Neural cell (in vitro differentiated cells): ENCODE measurements around the gene WDR82. TPM values are rescaled to one million over a fixed set of nuclear protein-coding genes. Genes with fewer than 3 reads are reported as not detected.

Source experiments
- H2AFZ ChIP-seq: fragments of 200-600, 300-800 bp; sonication (generic), shearing (Covaris generic); 2 replicates; pipeline ENCODE4 v1.6.0; 2014; ENCODE audit warnings: low read depth, mild to moderate bottlenecking, antibody characterized with exemption, low read length, moderate library complexity
- H3F3A ChIP-seq: fragments of 200-600 bp; shearing (Covaris generic); 2 replicates; pipeline ENCODE4 v1.6.1; 2016; ENCODE audit warnings: mild to moderate bottlenecking, moderate library complexity, mixed read lengths, antibody characterized with exemption, low read length; ENCODE audit not compliant: insufficient read depth, poor library complexity, severe bottlenecking
- H3K27ac ChIP-seq: fragments of 200-600, 300-800 bp; sonication (generic), shearing (Covaris generic); 2 replicates; pipeline ENCODE4 v1.5.1; 2014; ENCODE audit warnings: mild to moderate bottlenecking, low read length, moderate library complexity
- H3K27me3 ChIP-seq: fragments of 300-800, 200-600 bp; sonication (generic), shearing (Covaris generic); 2 replicates; pipeline ENCODE4 v1.6.0; 2014; ENCODE audit warnings: mild to moderate bottlenecking, low read depth, low read length, moderate library complexity; ENCODE audit not compliant: insufficient read depth
- H3K36me3 ChIP-seq: fragments of 300-800, 200-600 bp; sonication (generic), shearing (Covaris generic); 2 replicates; pipeline ENCODE4 v1.5.1; 2014; ENCODE audit warnings: mild to moderate bottlenecking, antibody characterized with exemption, low read length, moderate library complexity; ENCODE audit not compliant: insufficient read depth
- H3K4me2 ChIP-seq: fragments of 300-800, 200-600 bp; sonication (generic), shearing (Covaris generic); 2 replicates; pipeline ENCODE4 v1.6.0; 2014; ENCODE audit warnings: mild to moderate bottlenecking, low read length
- H3K4me3 ChIP-seq: fragments of 300-800, 200-600 bp; sonication (generic), shearing (Covaris generic); 2 replicates; pipeline ENCODE4 v1.5.1; 2014; ENCODE audit warnings: mild to moderate bottlenecking, low read length, moderate library complexity
- H3K79me2 ChIP-seq: fragments of 200-600 bp; shearing (Covaris generic); replicated peaks from 2 replicates; pipeline ENCODE4 v1.6.0; 2014; ENCODE audit warnings: mild to moderate bottlenecking, low read length, moderate library complexity; ENCODE audit not compliant: insufficient read depth
- H3K9ac ChIP-seq: fragments of 300-800, 200-600 bp; sonication (generic), shearing (Covaris generic); 2 replicates; pipeline ENCODE4 v1.6.1; 2016; ENCODE audit warnings: mild to moderate bottlenecking, low read length, mixed read lengths
- H3K9me2 ChIP-seq: fragments of 200-600 bp; shearing (Covaris generic); 2 replicates; pipeline ENCODE4 v1.6.1; 2016; ENCODE audit warnings: mild to moderate bottlenecking, low read length, mixed read lengths; ENCODE audit not compliant: insufficient read depth
- H3K9me3 ChIP-seq: fragments of 200-600, 300-800 bp; sonication (generic), shearing (Covaris generic); 2 replicates; pipeline ENCODE4 v1.6.1; 2016; ENCODE audit warnings: mild to moderate bottlenecking, mixed run types, low read length, moderate library complexity, mixed read lengths
- H4K20me1 ChIP-seq: fragments of 200-600 bp; shearing (Covaris generic); 2 replicates; pipeline ENCODE4 v1.6.1; 2016; ENCODE audit warnings: mild to moderate bottlenecking, mixed run types; ENCODE audit not compliant: insufficient read depth
- EP300 ChIP-seq: fragments of 450-650 bp; conservative IDR thresholded peaks from 2 replicates; pipeline ENCODE4 v1.6.1; 2014; ENCODE audit warnings: antibody characterized with exemption, mild to moderate bottlenecking, moderate library complexity; ENCODE audit not compliant: poor library complexity, severe bottlenecking
- EZH2 ChIP-seq: fragments of 200-600, 300-800 bp; shearing (Covaris generic), sonication (generic); IDR thresholded peaks from 2 replicates; pipeline ENCODE4 v1.6.1; 2014; ENCODE audit warnings: antibody characterized with exemption, low read length, borderline replicate concordance, mild to moderate bottlenecking; ENCODE audit not compliant: insufficient read depth, poor library complexity, severe bottlenecking
- MXI1 ChIP-seq: fragments of 450-650 bp; conservative IDR thresholded peaks from 2 replicates; pipeline ENCODE4 v1.6.1; 2014; ENCODE audit warnings: antibody characterized with exemption, mild to moderate bottlenecking; ENCODE audit not compliant: poor library complexity, severe bottlenecking
- POLR2AphosphoS5 ChIP-seq: IDR thresholded peaks from 2 replicates; pipeline ENCODE4 v1.6.1; 2012
- RAD21 ChIP-seq: fragments of 450-650 bp; conservative IDR thresholded peaks from 2 replicates; pipeline ENCODE4 v1.6.1; 2014; ENCODE audit warnings: antibody characterized with exemption, mild to moderate bottlenecking, moderate library complexity
- SMC3 ChIP-seq: fragments of 450-650 bp; conservative IDR thresholded peaks from 2 replicates; pipeline ENCODE4 v1.6.1; 2014; ENCODE audit warnings: antibody characterized with exemption, mild to moderate bottlenecking, moderate library complexity; ENCODE audit not compliant: poor library complexity
- TAF1 ChIP-seq: IDR thresholded peaks from 2 replicates; pipeline ENCODE4 v1.6.1; 2012; ENCODE audit warnings: low read depth
- polyA plus RNA-seq: library from polyadenylated mRNA; depleted of rRNA; stranded (reverse); fragments of >200 nt; gene quantifications from 2 replicates; pipeline ENCODE4 v1.2.3, GENCODE V29; 2014
- TF ChIP-seq, protein P1 (sequence below): fragments of 450-650 bp; IDR thresholded peaks from 2 replicates; pipeline ENCODE4 v1.5.1; 2014; ENCODE audit warnings: antibody characterized with exemption, mild to moderate bottlenecking, moderate library complexity; ENCODE audit not compliant: poor library complexity, severe bottlenecking
- TF ChIP-seq, protein P2 (sequence below): IDR thresholded peaks from 2 replicates; pipeline ENCODE4 v1.6.1; 2012; ENCODE audit warnings: borderline replicate concordance

WDR82 gene
- polyA plus RNA-seq, 1 donor from 2014 or later = 163 TPM

DNA sequence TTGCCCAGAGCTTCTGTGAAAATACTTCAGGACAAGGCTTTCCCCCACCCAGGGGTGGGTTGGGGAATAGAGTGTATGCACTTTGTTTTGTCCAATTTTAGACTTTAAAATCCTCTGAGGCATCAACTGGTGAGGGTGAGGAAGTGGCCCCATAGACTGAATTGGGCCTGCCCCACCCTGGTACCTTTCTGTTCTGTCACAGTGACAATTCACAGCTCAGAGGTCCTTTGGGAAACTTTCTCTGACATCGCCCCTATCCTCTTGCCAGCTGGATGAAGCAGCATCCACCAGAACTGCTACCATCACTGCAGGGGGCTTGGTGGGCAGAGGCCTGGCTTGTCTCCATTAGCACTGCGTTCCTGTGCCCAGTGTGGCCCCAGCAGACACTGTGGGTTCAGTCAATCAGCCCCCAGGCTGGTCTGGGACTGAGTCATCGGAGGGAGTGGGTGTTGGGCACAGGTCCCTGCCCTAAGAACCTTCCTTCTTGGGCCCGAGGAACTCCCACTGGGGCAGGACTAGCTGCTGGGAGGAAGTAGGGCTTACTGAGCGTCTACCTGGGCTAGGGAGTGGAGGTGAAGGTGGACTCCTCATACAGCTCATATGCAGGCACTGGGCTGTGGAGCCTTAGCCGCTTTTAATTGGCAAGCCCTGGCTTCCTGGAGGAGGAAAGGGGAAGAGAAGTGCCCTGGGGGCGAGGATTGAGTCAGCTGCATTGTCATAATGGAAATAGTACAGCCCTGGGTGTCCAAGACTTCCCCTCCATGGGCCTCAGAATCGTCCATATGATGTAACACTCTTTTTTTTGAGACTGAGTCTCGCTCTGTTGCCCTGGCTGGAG is 34.4 kb downstream of the WDR82 start:
- no peak overlapping the region for H2AFZ ChIP-seq
- H3K27me3 ChIP-seq = peaks cover 35% of the 10 kb centered on the region
- H4K20me1 ChIP-seq = no peaks in the 10 kb centered on the region
- no peaks in the 10 kb centered on the region for H3K79me2 ChIP-seq
- TF ChIP-seq TAF1 = no peak
- TF ChIP-seq POLR2AphosphoS5 = no peak
- TF ChIP-seq, protein P1, sequence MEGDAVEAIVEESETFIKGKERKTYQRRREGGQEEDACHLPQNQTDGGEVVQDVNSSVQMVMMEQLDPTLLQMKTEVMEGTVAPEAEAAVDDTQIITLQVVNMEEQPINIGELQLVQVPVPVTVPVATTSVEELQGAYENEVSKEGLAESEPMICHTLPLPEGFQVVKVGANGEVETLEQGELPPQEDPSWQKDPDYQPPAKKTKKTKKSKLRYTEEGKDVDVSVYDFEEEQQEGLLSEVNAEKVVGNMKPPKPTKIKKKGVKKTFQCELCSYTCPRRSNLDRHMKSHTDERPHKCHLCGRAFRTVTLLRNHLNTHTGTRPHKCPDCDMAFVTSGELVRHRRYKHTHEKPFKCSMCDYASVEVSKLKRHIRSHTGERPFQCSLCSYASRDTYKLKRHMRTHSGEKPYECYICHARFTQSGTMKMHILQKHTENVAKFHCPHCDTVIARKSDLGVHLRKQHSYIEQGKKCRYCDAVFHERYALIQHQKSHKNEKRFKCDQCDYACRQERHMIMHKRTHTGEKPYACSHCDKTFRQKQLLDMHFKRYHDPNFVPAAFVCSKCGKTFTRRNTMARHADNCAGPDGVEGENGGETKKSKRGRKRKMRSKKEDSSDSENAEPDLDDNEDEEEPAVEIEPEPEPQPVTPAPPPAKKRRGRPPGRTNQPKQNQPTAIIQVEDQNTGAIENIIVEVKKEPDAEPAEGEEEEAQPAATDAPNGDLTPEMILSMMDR = no peak
- TF ChIP-seq, protein P2, sequence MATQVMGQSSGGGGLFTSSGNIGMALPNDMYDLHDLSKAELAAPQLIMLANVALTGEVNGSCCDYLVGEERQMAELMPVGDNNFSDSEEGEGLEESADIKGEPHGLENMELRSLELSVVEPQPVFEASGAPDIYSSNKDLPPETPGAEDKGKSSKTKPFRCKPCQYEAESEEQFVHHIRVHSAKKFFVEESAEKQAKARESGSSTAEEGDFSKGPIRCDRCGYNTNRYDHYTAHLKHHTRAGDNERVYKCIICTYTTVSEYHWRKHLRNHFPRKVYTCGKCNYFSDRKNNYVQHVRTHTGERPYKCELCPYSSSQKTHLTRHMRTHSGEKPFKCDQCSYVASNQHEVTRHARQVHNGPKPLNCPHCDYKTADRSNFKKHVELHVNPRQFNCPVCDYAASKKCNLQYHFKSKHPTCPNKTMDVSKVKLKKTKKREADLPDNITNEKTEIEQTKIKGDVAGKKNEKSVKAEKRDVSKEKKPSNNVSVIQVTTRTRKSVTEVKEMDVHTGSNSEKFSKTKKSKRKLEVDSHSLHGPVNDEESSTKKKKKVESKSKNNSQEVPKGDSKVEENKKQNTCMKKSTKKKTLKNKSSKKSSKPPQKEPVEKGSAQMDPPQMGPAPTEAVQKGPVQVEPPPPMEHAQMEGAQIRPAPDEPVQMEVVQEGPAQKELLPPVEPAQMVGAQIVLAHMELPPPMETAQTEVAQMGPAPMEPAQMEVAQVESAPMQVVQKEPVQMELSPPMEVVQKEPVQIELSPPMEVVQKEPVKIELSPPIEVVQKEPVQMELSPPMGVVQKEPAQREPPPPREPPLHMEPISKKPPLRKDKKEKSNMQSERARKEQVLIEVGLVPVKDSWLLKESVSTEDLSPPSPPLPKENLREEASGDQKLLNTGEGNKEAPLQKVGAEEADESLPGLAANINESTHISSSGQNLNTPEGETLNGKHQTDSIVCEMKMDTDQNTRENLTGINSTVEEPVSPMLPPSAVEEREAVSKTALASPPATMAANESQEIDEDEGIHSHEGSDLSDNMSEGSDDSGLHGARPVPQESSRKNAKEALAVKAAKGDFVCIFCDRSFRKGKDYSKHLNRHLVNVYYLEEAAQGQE = no peak
- no peak for TF ChIP-seq SMC3
- no peak for TF ChIP-seq EZH2
- no peak for TF ChIP-seq EP300
- no peak for TF ChIP-seq MXI1
- TF ChIP-seq RAD21 = no peak
- no peak overlapping the region for H3K9ac ChIP-seq
- H3K4me3 ChIP-seq = no peak overlapping the region
- H3K36me3 ChIP-seq = no peaks in the 10 kb centered on the region
- H3F3A ChIP-seq = no peaks in the 10 kb centered on the region
- no peak overlapping the region for H3K27ac ChIP-seq
- H3K9me3 ChIP-seq = no peaks in the 10 kb centered on the region
- no peaks in the 10 kb centered on the region for H3K9me2 ChIP-seq
- H3K4me2 ChIP-seq = no peak overlapping the region

DNA sequence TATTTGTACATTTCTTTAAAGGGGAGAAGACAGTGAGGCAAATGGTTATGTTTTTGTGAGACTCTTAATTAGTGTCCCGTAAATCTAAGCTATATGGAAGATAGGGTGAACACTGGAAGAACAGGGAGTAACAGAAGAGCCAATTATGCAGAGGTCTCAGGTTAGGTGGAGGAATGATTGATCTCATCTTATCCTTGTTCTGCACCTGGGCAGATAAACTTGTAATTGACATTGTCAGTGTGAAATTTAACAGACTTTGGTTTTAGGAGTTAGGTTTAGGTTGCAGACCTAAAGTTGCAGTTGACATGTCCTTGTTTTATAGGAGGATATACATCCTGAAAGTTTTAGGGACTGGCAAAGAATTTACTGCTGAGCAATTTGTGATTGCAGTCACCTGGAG is 36.4 kb downstream of the WDR82 start:
- no peaks in the 10 kb centered on the region for H4K20me1 ChIP-seq
- no peaks in the 10 kb centered on the region for H3K36me3 ChIP-seq
- no peak overlapping the region for H3K9ac ChIP-seq
- H3K4me3 ChIP-seq = no peak overlapping the region
- H2AFZ ChIP-seq = no peak overlapping the region
- peaks cover 7% of the 10 kb centered on the region for H3K79me2 ChIP-seq
- H3K4me2 ChIP-seq = no peak overlapping the region
- TF ChIP-seq TAF1 (no peak), EZH2 (no peak), MXI1 (no peak), EP300 (no peak), RAD21 (no peak), SMC3 (no peak), POLR2AphosphoS5 (no peak)
- TF ChIP-seq, protein P1 = no peak
- TF ChIP-seq, protein P2 = no peak
- H3K27ac ChIP-seq = no peak overlapping the region
- H3K9me2 ChIP-seq = no peaks in the 10 kb centered on the region
- no peaks in the 10 kb centered on the region for H3F3A ChIP-seq
- H3K9me3 ChIP-seq = no peaks in the 10 kb centered on the region
- H3K27me3 ChIP-seq = peaks cover 35% of the 10 kb centered on the region
